ENCODE measurements around the gene ARHGEF25.

GRCh38 chr12:57600395-57600794 lies 10.8 kb upstream of the ARHGEF25 start:
- TF ChIP-seq POLR2AphosphoS5 (IDR thresholded peaks at IDR 0.05) (no peak), POLR2A (IDR thresholded peaks at IDR 0.05) (no peak), CTCF (IDR thresholded peaks at IDR 0.05) (no peak), EP300 (IDR thresholded peaks at IDR 0.05) (no peak)
